ENCODE data around the gene LAMA5.

DNA sequence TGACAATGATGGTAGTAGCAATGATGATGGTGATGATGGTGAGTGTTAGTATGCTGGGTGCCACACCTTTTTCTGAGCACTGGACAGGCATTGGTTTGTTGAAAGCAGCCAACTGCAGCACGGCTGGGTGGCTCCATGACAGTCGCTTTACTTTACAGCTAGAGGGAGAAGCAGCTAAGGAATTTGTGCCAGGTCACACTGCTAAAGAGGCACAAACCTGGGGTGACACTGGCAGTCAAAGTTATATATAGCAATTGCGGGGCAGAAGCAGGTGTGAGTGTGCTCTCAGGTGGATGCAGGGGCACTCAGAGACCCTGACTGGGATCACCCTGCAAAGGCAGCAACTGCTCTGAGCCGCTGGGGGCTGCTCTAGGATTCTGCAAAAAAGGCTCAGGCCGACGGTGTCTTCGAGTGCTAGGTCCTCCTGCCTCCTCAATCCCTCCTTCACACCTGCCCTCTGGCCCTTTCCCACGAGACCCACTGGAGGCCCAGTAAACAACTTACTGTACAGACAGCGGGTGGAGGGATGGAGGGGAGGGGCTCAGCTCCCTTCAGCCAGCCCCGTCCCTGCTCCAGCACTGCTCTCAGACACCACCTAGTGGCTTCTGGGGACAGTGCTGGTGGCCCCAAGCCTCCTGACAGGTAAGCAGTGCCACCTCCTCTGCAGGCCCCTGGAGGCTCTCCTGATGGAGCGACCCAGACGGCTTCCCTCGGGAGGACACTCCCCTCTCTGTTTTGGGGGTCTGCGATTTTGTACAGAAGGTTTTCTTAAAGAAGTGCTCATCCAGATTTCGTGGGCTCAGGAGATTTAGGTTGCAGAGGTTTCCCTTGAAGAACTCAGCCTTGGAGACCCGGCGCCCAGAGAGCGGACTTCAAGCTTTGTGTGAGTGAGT, 15.4 kb upstream of the LAMA5 start:
- TF ChIP-seq, protein P1, sequence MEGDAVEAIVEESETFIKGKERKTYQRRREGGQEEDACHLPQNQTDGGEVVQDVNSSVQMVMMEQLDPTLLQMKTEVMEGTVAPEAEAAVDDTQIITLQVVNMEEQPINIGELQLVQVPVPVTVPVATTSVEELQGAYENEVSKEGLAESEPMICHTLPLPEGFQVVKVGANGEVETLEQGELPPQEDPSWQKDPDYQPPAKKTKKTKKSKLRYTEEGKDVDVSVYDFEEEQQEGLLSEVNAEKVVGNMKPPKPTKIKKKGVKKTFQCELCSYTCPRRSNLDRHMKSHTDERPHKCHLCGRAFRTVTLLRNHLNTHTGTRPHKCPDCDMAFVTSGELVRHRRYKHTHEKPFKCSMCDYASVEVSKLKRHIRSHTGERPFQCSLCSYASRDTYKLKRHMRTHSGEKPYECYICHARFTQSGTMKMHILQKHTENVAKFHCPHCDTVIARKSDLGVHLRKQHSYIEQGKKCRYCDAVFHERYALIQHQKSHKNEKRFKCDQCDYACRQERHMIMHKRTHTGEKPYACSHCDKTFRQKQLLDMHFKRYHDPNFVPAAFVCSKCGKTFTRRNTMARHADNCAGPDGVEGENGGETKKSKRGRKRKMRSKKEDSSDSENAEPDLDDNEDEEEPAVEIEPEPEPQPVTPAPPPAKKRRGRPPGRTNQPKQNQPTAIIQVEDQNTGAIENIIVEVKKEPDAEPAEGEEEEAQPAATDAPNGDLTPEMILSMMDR (conservative IDR thresholded peaks at IDR 0.05 in 1 of 2, IDR thresholded peaks at IDR 0.05 in 1 of 2; ENCODE audit: extremely low read depth in 1 of 2, insufficient read depth in 1 of 2, low read depth in 1 of 2, low read length in 2 of 2) = peak; percentile 91 to 99
- TF ChIP-seq EZH2 (IDR thresholded peaks at IDR 0.05; ENCODE audit: borderline replicate concordance, low read length) = no peak

Data from mammary epithelial cell (primary cell).